Mammary microvascular endothelial cell (primary cell): Measurements from ENCODE around the gene TMEM151A. TPM values are rescaled to one million over a fixed set of nuclear protein-coding genes. Genes with fewer than 3 reads are reported as not detected.

Experiments
- total RNA-seq: library from RNA; depleted of rRNA; stranded (reverse); fragments of >200 nt; gene quantifications from 2 replicates; pipeline ENCODE4 v1.2.3, GENCODE V29; 2015

Gene TMEM151A
- under 0.01 TPM in 1 of 2 replicates, not detected in the other for total RNA-seq

GRCh38 chr11:66291706-66292542, at the start of gene TMEM151A:
Gene TMEM151A, plus strand, starts transcription at chr11:66291894. Its CDS starts 120 bp downstream, at chr11:66292014.

GRCh38 chr11:66268244-66268951, 23.3 kb upstream of the TMEM151A start, which contains the start of gene RAB1B:
Gene RAB1B, plus strand, starts transcription at chr11:66268639. Its CDS starts 41 bp downstream, at chr11:66268680.

DNA sequence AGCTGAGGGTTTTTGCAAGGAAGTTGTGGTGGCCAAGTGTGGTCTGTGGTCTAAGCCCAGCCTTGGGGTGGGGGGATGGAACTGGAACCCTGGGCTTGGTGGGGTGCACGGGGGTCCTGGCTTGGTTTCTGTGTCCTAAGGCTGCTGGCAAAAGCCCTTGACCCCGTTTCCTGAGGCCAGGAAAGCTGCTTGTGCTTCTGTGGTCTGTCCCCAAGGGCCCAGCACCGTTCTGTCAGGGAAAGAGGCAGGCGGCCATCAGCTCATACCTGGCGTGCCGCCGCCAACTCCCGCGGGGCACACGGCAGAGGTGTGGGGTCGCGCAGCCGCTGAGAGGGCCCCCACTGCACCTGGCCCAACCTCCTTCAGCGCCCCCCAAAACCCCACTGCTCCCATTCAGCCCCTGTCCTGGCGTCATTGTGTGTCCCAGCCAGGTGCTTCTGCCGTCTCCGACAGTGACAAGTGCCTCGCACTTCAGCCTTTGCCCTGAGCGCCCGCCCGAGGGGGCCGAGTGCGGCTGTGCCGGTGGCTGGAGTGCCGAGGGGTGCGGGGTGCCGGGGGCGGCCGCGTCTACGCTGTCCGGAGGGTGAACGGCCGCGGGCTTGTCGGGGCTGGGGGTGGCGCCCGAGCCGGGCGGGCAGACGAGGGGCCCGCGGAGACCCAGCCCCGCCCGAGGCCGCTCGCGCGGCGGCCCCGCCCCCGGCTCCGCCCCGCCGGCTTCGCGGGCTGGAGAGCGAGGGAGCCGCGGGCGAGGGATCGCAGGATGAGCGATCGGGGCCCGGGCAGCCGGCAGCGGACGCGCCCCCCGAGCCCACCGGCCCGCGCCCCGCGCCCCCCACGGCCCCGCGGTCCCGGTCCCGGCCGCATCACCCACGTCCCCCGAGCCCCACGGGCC, 14.0 kb upstream of the TMEM151A start, which contains the start of gene CNIH2:
CNIH2 (plus strand) TSS at position 705 of the 892 bp plus-strand sequence. CDS start 282 bp downstream, outside the sequence.

GRCh38 chr11:66288671-66289547, 2.8 kb upstream of the TMEM151A start, which contains the start of gene YIF1A:
Gene YIF1A, minus strand, starts transcription at chr11:66289143. Its CDS starts 158 bp downstream, at chr11:66288985.

DNA sequence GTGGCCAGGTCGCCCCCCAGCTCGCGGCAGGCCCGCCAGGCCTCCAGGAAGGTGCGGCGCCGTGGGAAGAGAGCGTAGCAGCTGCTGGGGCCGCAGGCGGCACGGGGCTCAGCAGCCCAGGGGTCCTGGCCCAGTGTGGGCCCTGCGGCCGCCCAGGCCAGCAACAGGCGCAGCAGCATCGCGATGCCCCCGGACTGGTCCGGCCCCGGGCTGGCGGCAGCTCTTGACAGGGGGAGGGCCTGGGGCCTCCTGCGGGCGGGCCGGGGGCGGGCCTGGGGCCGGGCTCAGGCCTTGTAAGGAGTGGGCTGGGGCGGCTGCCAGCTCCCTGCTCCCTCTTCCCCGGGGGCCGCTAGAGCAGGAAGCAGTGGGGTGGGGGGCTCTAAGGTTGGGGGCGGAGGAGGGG, 25.2 kb downstream of the TMEM151A start, which contains the start of gene CD248:
CD248 (minus strand) TSS at position 196 of the 403 bp plus-strand sequence; CDS start at position 179, 17 bp downstream.

GRCh38 chr11:66336234-66337102, 44.8 kb downstream of the TMEM151A start, which contains the start of gene RIN1:
Gene RIN1, minus strand, starts transcription at chr11:66336434. Its CDS starts 32 bp downstream, at chr11:66336402.

DNA sequence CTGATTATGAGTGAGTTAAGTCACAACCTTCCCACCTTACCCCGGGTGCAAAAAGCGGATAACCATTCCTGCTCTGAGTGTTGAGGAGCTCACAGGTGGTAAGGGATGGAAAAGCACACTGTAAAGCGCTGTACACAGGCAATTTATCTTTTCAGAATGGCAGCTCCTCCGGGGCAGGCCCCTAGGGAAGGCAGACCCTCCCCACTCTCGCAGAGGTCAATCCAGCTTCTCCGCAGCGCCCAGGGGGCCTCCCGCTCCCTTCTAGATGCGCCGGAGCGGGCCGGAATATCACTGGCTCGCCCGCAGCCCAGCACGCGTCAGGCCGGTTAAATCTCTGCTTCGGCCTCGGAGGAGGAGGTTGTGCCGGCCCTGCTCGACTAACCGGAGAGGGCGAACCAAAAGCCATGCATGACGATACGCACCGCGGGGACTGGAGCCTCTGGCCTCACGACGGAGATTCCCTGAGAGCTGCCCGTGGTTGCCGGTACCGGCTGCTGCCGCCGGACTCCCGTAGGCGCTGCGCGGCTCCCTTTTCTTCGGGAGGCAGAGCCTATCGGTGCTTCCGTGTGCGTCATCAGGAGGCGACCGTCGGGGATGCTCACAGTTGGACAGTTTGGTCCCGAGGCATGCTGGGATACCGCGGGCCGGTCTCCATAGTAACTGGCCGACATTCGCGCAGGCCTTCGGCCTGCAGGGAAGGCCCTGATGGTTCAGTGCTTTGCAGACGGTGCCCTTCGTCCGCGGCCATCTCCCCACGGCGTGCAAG, 53.0 kb downstream of the TMEM151A start, which contains the start of gene BRMS1:
BRMS1 (minus strand) TSS at position 555 of the 766 bp plus-strand sequence. CDS start 2,870 bp downstream, outside the sequence.

Other genes with a start within 250 kb of the TMEM151A start
- gene GAL3ST3, start 242.7 kb upstream of the TMEM151A start, total RNA-seq, result not detected in 2 replicates
- gene SF3B2, start 239.5 kb upstream of the TMEM151A start, total RNA-seq, result 130 and 155 TPM in 2 replicates
- 18.0 and 19.3 TPM in 2 replicates for gene PACS1, start 221.6 kb upstream of the TMEM151A start, total RNA-seq
- gene KLC2, start 34.2 kb upstream of the TMEM151A start, total RNA-seq, result 15.7 and 17.4 TPM in 2 replicates
- 170 and 183 TPM in 2 replicates for gene RAB1B, start 23.3 kb upstream of the TMEM151A start, total RNA-seq
- gene CNIH2, start 13.7 kb upstream of the TMEM151A start, total RNA-seq, result not detected in 2 replicates
- 108 and 132 TPM in 2 replicates for gene YIF1A, start 2.8 kb upstream of the TMEM151A start, total RNA-seq
- gene CD248, start 25.1 kb downstream of the TMEM151A start, total RNA-seq, result 0.07 and 0.25 TPM in 2 replicates
- 11.2 and 17.5 TPM in 2 replicates for gene RIN1, start 44.5 kb downstream of the TMEM151A start, total RNA-seq
- gene BRMS1, start 53.2 kb downstream of the TMEM151A start, total RNA-seq, result 88.5 and 93.7 TPM in 2 replicates
- 23.2 and 23.9 TPM in 2 replicates for gene B4GAT1, start 55.7 kb downstream of the TMEM151A start, total RNA-seq
- gene SLC29A2, start 79.9 kb downstream of the TMEM151A start, total RNA-seq, result 0.13 and 0.30 TPM in 2 replicates
- gene NPAS4, start 129.1 kb downstream of the TMEM151A start, total RNA-seq, result not detected in 2 replicates
- gene MRPL11, start 147.0 kb downstream of the TMEM151A start, total RNA-seq, result 88.5 and 94.8 TPM in 2 replicates
- gene PELI3, start 175.0 kb downstream of the TMEM151A start, total RNA-seq, result 3.9 and 6.1 TPM in 2 replicates
- 78.1 and 88.9 TPM in 2 replicates for gene DPP3, start 188.5 kb downstream of the TMEM151A start, total RNA-seq
- 15.7 and 17.3 TPM in 2 replicates for gene BBS1, start 218.7 kb downstream of the TMEM151A start, total RNA-seq